Vagina (tissue), 2 donors: ENCODE data around the gene PHC2.

Source experiments
- CTCF ChIP-seq, 3 experiments: fragments of 450-650 bp in 2 of 3; fragments of 200-600 bp in 1 of 3; sonication (generic) in 1 of 3; IDR thresholded peaks; one replicate each; pipeline ENCODE4 v1.5.1; 2017 to 2019; ENCODE audit warnings: antibody characterized with exemption in 3 of 3, mild to moderate bottlenecking in 2 of 3, moderate library complexity in 2 of 3
- POLR2A ChIP-seq, 2 donors: fragments of 450-650 bp; IDR thresholded peaks; one replicate each; pipeline ENCODE4 v1.6.1; 2017; ENCODE audit warnings: antibody characterized with exemption in 2 of 2, mild to moderate bottlenecking in 2 of 2, moderate library complexity in 2 of 2

GRCh38 chr1:33328817-33329216 is 102.1 kb downstream of the PHC2 start:
- TF ChIP-seq CTCF (IDR thresholded peaks at IDR 0.05) (no peak), POLR2A (IDR thresholded peaks at IDR 0.05) (no peak)
